HL-60 (cell line): ENCODE results near the gene PRKCG.

Source experiments
- TF ChIP-seq, protein P1 (sequence below): IDR thresholded peaks from one replicate; pipeline ENCODE4 v1.5.1; 2011; ENCODE audit warnings: low read length, control low read depth, inconsistent platforms; ENCODE audit not compliant: insufficient read depth
- TF ChIP-seq, protein P2 (sequence below): IDR thresholded peaks from 2 replicates; pipeline ENCODE4 v1.6.1; 2012; ENCODE audit warnings: low read depth; ENCODE audit not compliant: insufficient replicate concordance

DNA sequence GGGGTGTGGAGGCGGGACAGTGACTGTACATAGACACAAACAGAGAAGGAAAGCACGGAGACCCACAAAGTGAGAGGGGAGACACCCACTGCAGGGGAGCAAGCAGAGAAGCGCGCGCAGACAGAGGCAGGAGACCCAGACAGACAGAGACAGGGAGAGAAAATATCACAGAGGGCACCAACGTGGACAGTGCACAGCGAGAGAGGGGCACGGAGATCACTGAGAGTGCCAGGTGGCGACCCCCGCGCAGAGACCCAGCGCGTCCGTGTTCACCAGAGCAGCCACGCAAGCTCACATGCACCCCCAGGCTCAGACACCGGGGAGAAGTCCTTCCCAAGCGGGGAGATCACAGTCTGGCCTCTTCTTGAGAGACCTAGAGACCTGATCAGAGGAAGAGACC lies 25.7 kb downstream of the PRKCG start:
- TF ChIP-seq, protein P1, sequence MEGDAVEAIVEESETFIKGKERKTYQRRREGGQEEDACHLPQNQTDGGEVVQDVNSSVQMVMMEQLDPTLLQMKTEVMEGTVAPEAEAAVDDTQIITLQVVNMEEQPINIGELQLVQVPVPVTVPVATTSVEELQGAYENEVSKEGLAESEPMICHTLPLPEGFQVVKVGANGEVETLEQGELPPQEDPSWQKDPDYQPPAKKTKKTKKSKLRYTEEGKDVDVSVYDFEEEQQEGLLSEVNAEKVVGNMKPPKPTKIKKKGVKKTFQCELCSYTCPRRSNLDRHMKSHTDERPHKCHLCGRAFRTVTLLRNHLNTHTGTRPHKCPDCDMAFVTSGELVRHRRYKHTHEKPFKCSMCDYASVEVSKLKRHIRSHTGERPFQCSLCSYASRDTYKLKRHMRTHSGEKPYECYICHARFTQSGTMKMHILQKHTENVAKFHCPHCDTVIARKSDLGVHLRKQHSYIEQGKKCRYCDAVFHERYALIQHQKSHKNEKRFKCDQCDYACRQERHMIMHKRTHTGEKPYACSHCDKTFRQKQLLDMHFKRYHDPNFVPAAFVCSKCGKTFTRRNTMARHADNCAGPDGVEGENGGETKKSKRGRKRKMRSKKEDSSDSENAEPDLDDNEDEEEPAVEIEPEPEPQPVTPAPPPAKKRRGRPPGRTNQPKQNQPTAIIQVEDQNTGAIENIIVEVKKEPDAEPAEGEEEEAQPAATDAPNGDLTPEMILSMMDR, result no peak
- TF ChIP-seq, protein P2, sequence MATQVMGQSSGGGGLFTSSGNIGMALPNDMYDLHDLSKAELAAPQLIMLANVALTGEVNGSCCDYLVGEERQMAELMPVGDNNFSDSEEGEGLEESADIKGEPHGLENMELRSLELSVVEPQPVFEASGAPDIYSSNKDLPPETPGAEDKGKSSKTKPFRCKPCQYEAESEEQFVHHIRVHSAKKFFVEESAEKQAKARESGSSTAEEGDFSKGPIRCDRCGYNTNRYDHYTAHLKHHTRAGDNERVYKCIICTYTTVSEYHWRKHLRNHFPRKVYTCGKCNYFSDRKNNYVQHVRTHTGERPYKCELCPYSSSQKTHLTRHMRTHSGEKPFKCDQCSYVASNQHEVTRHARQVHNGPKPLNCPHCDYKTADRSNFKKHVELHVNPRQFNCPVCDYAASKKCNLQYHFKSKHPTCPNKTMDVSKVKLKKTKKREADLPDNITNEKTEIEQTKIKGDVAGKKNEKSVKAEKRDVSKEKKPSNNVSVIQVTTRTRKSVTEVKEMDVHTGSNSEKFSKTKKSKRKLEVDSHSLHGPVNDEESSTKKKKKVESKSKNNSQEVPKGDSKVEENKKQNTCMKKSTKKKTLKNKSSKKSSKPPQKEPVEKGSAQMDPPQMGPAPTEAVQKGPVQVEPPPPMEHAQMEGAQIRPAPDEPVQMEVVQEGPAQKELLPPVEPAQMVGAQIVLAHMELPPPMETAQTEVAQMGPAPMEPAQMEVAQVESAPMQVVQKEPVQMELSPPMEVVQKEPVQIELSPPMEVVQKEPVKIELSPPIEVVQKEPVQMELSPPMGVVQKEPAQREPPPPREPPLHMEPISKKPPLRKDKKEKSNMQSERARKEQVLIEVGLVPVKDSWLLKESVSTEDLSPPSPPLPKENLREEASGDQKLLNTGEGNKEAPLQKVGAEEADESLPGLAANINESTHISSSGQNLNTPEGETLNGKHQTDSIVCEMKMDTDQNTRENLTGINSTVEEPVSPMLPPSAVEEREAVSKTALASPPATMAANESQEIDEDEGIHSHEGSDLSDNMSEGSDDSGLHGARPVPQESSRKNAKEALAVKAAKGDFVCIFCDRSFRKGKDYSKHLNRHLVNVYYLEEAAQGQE, result no peak
